ENCODE data around the gene C1QC. TPM values are rescaled to one million over a fixed set of nuclear protein-coding genes. Genes with fewer than 3 reads are reported as not detected.

C1QC gene
- total RNA-seq, 1 experiment from 2014 or later: 0.59 TPM

DNA sequence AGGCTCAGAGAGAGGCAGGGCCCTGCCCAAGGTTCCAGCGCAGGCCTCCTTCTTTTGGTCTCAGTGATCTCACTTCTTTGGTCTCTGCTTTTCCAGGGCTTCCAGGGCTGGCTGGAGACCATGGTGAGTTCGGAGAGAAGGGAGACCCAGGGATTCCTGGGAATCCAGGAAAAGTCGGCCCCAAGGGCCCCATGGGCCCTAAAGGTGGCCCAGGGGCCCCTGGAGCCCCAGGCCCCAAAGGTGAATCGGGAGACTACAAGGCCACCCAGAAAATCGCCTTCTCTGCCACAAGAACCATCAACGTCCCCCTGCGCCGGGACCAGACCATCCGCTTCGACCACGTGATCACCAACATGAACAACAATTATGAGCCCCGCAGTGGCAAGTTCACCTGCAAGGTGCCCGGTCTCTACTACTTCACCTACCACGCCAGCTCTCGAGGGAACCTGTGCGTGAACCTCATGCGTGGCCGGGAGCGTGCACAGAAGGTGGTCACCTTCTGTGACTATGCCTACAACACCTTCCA lies 17.3 kb downstream of the C1QC start:
- no peaks in the 10 kb centered on the region for H3K4me1 ChIP-seq (ENCODE audit: control insufficient read depth in 1 of 2, insufficient read depth in 2 of 2, low read length in 2 of 2)
- no peak overlapping the region for H3K27ac ChIP-seq (ENCODE audit: low read depth, low read length)
- ATAC-seq (no peak), DNase-seq (ENCODE audit: low read depth, low spot score) (no peak)
- H3K4me3 ChIP-seq (replicated peaks in 1 of 2; ENCODE audit: low read depth in 1 of 2, low read length in 2 of 2): no peak overlapping the region
- H4K20me1 ChIP-seq (ENCODE audit: insufficient read depth): no peaks in the 10 kb centered on the region
- no peaks in the 10 kb centered on the region for H3K36me3 ChIP-seq (ENCODE audit: control insufficient read depth in 1 of 2, insufficient read depth in 2 of 2, low read length in 2 of 2)
- H2AFZ ChIP-seq (ENCODE audit: low read depth, low read length, poor library complexity, severe bottlenecking): no peak overlapping the region
- RAD21 ChIA-PET (ENCODE audit: low non-redundant PET in 1 of 2, low total read pairs in 2 of 2, uncharacterized antibody in 2 of 2, unreplicated experiment in 2 of 2): no interaction called here
- CTCF ChIA-PET: no interaction called here
- BruUV-seq (replicated peaks): no TSS peak
- no peaks in the 10 kb centered on the region for H3K9me2 ChIP-seq (ENCODE audit: insufficient read depth)
- POLR2A ChIA-PET: no interaction called here
- no peaks in the 10 kb centered on the region for H3K79me2 ChIP-seq (ENCODE audit: insufficient read depth, low read length)
- TF ChIP-seq SP1 (IDR thresholded peaks at IDR 0.05; ENCODE audit: low read depth): no peak
- TF ChIP-seq JUND (IDR thresholded peaks at IDR 0.05): no peak
- no peak for TF ChIP-seq ZFX (IDR thresholded peaks at IDR 0.05)
- no peak for TF ChIP-seq EZH2phosphoT487 (IDR thresholded peaks at IDR 0.05; ENCODE audit: borderline replicate concordance)
- TF ChIP-seq CEBPB (IDR thresholded peaks at IDR 0.05; ENCODE audit: low read depth): no peak
- no peak for TF ChIP-seq TCF7L2 (IDR thresholded peaks at IDR 0.05; ENCODE audit: borderline replicate concordance, extremely low read depth, insufficient read depth, insufficient read length)
- no peak for TF ChIP-seq EGR1 (IDR thresholded peaks at IDR 0.05; ENCODE audit: low read depth)
- TF ChIP-seq ZNF274 (IDR thresholded peaks at IDR 0.05; ENCODE audit: low read depth, low read length): no peak
- TF ChIP-seq ELF1 (IDR thresholded peaks at IDR 0.05; ENCODE audit: borderline replicate concordance, low read depth): no peak
- TF ChIP-seq SIN3A (IDR thresholded peaks at IDR 0.05; ENCODE audit: low read depth): no peak
- no peak for TF ChIP-seq YY1 (IDR thresholded peaks at IDR 0.05; ENCODE audit: extremely low read depth, insufficient replicate concordance, low read depth, low read length)
- TF ChIP-seq, protein P1, sequence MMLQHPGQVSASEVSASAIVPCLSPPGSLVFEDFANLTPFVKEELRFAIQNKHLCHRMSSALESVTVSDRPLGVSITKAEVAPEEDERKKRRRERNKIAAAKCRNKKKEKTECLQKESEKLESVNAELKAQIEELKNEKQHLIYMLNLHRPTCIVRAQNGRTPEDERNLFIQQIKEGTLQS (IDR thresholded peaks at IDR 0.05): no peak
- TF ChIP-seq POLR2AphosphoS5 (IDR thresholded peaks at IDR 0.05; ENCODE audit: low read depth, low read length): no peak
- no peak for TF ChIP-seq FOSL1 (IDR thresholded peaks at IDR 0.05; ENCODE audit: low read depth)
- no peak for TF ChIP-seq POLR2A (IDR thresholded peaks at IDR 0.05; ENCODE audit: borderline replicate concordance, extremely low read depth, insufficient read depth, insufficient read length)
- TF ChIP-seq SRF (IDR thresholded peaks at IDR 0.05; ENCODE audit: low read depth): no peak
- TF ChIP-seq, protein P2, sequence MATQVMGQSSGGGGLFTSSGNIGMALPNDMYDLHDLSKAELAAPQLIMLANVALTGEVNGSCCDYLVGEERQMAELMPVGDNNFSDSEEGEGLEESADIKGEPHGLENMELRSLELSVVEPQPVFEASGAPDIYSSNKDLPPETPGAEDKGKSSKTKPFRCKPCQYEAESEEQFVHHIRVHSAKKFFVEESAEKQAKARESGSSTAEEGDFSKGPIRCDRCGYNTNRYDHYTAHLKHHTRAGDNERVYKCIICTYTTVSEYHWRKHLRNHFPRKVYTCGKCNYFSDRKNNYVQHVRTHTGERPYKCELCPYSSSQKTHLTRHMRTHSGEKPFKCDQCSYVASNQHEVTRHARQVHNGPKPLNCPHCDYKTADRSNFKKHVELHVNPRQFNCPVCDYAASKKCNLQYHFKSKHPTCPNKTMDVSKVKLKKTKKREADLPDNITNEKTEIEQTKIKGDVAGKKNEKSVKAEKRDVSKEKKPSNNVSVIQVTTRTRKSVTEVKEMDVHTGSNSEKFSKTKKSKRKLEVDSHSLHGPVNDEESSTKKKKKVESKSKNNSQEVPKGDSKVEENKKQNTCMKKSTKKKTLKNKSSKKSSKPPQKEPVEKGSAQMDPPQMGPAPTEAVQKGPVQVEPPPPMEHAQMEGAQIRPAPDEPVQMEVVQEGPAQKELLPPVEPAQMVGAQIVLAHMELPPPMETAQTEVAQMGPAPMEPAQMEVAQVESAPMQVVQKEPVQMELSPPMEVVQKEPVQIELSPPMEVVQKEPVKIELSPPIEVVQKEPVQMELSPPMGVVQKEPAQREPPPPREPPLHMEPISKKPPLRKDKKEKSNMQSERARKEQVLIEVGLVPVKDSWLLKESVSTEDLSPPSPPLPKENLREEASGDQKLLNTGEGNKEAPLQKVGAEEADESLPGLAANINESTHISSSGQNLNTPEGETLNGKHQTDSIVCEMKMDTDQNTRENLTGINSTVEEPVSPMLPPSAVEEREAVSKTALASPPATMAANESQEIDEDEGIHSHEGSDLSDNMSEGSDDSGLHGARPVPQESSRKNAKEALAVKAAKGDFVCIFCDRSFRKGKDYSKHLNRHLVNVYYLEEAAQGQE (IDR thresholded peaks at IDR 0.05; ENCODE audit: low read depth): no peak
- intact Hi-C loops (cut with micrococcal nuclease): no loop called here
- H3K9me3 ChIP-seq (ENCODE audit: control insufficient read depth in 1 of 2, insufficient read depth in 1 of 2, low read depth in 1 of 2, low read length in 2 of 2): no peaks in the 10 kb centered on the region
- no peak overlapping the region for H3K9ac ChIP-seq (ENCODE audit: low read length)
- H3K27me3 ChIP-seq (ENCODE audit: insufficient read depth, low read length): peaks cover 8% of the 10 kb centered on the region; the same call in 1 of the 2 replicates
- no peak overlapping the region for H3K4me2 ChIP-seq (ENCODE audit: low read length)
